SJCRH30 (cell line): ENCODE data around the gene LINGO3. TPM values are rescaled to one million over a fixed set of nuclear protein-coding genes. Genes with fewer than 3 reads are reported as not detected.

ENCODE experiments used
- DNase-seq, 2 experiments: peaks; one replicate each; pipeline ENCODE4 v3.0.0-alpha.2; 2015 to 2020
- H3K27ac ChIP-seq: fragments of 250-450 bp; sonication (Bioruptor Pico); 2 replicates; pipeline ENCODE4 v1.5.1; 2020; ENCODE audit warnings: mild to moderate bottlenecking, moderate library complexity
- H3K27me3 ChIP-seq: fragments of 250-450 bp; sonication (Bioruptor Pico); 2 replicates; pipeline ENCODE4 v1.5.1; 2020; ENCODE audit warnings: mild to moderate bottlenecking, moderate library complexity
- H3K36me3 ChIP-seq: fragments of 250-450 bp; sonication (Bioruptor Pico); 2 replicates; pipeline ENCODE4 v1.5.1; 2020; ENCODE audit warnings: mild to moderate bottlenecking, moderate library complexity
- H3K4me1 ChIP-seq: fragments of 250-450 bp; sonication (Bioruptor Pico); 2 replicates; pipeline ENCODE4 v1.5.1; 2020; ENCODE audit warnings: mild to moderate bottlenecking, moderate library complexity
- H3K4me3 ChIP-seq: fragments of 250-450 bp; sonication (Bioruptor Pico); 2 replicates; pipeline ENCODE4 v1.5.1; 2020; ENCODE audit warnings: mild to moderate bottlenecking, moderate library complexity
- H3K9me3 ChIP-seq: fragments of 250-450 bp; sonication (Bioruptor Pico); replicated peaks from 2 replicates; pipeline ENCODE4 v1.5.1; 2020; ENCODE audit warnings: mild to moderate bottlenecking, moderate library complexity
- total RNA-seq: library from RNA; depleted of rRNA; stranded (reverse); fragments of >200 nt; shearing (Covaris generic); gene quantifications from 2 replicates; pipeline ENCODE4 v1.2.3, GENCODE V29; 2014

LINGO3 gene
- total RNA-seq, 1 experiment from 2014 or later = not detected

DNA sequence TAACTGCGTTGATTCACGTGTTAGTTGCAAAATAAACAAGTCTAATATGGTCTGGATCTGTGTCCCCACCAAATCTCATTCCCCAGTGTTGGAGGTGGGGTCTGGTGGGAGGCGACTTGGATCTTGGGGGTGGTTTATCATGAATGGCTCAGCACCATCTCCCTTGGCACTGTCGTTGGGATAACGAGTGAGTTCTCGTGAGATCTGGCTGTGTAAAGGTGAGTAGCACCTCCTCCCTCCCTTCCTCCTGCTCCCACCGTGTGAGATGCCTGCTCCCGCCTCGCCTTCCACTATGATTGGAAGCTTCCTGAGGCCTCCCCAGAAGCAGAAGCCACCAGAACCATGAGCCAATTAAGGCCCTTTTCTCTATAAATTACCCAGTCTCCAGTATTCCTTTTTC, 30.8 kb downstream of the LINGO3 start:
- Histone ChIP-seq H3K27me3 (no peaks in the 10 kb centered on the region), H3K4me1 (peaks cover 3% of the 10 kb centered on the region; the same call in 1 of the 2 replicates)

DNA sequence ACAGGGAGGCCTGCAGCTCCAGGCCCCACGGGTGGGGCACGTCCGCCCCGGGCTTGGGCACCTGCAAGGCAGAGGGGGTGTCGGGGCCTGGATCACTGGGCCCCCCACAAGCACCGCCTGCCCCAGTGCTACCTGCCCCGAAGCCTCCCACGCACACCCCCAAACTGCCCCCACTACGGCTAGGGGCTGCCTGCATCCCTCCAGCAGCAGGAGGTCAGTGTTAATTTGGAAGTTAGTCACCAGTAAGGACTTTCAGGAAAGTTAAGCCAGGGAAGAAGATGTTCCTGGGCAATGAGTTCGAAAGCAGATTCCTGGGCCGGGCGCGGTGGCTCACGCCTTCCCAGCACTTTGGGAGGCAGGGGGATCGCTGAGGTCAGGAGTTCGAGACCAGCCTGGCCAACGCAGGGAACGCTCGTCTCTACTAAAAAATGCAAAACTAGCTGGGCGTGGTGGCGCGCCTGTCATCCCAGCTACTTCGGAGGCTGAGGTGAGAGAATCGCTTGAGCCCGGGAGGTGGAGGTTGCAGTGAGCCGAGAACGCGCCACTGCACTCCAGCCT, 31.4 kb downstream of the LINGO3 start:
- Histone ChIP-seq H3K4me3 (no peak overlapping the region), H3K36me3 (peaks cover 26% of the 10 kb centered on the region), H3K27me3 (no peaks in the 10 kb centered on the region), H3K9me3 (no peaks in the 10 kb centered on the region), H3K27ac (no peak overlapping the region), H3K4me1 (peaks cover 3% of the 10 kb centered on the region; the same call in 1 of the 2 replicates)
- DNase-seq = no peak

More for the DNA sequence above, 30.8 kb downstream of the LINGO3 start:
- Histone ChIP-seq H3K4me3 (no peak overlapping the region), H3K9me3 (no peaks in the 10 kb centered on the region), H3K27ac (no peak overlapping the region), H3K36me3 (peaks cover 20% of the 10 kb centered on the region)
- DNase-seq = no peak

DNA sequence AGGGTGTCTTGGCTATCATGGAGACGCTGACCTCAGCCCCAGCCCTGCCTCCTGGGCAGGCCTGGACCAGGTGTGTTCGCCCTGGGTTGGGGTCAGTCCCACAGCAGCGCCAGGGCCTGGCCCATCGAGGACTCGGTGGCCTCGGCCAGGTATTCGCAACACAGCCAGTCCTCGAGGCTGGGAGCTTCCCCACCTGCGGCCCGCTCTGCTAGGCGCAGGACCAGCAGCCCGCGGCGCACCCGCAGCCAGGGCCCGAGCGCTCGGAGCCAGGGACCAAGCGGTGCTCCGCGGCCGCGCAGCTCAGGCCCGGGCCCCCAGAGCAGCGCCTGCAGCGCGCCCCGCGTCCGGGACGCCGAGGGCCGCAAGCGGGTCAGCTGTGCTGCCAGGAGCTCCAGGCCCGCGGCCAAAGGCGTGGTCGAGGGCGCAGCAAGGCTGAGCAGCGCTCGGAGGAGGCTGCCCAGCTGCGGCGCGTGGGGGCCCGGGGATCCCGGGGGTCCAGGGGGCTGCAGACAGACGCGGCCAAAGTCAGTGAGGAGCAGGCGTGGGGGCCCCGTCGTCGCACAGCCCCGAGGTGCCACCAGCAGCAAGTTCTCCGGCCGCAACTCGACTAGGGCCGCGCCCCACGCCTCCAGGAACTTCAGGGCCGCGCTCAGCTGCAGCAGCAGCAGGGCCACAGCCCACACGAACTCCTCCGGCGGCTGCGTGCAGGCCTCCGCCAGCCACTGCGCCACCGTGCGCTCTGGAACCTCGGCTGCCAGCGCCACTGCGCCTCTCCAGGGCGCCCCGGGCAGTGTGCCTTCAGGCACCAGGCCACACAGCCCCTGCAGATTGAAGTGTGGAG, 32.1 kb downstream of the LINGO3 start:
- Histone ChIP-seq H3K27me3 (no peaks in the 10 kb centered on the region), H3K27ac (no peak overlapping the region), H3K4me3 (no peak overlapping the region), H3K36me3 (peaks cover 33% of the 10 kb centered on the region), H3K9me3 (no peaks in the 10 kb centered on the region), H3K4me1 (peaks cover 3% of the 10 kb centered on the region; the same call in 1 of the 2 replicates)
- no peak for DNase-seq

- H3K27ac ChIP-seq = no peak overlapping the region
- peak; percentile 74 to 84 for DNase-seq
- no peaks in the 10 kb centered on the region for H3K27me3 ChIP-seq
Measured at GRCh38 chr19:2274931-2275535, 32.9 kb downstream of the LINGO3 start.

GRCh38 chr19:2274185-2274711, 33.7 kb downstream of the LINGO3 start:
- Histone ChIP-seq H3K4me1 (0 out of 2 replicates have a peak, but pooled peaks cover 3% of the 10 kb centered on the region), H3K9me3 (no peaks in the 10 kb centered on the region), H3K4me3 (no peak overlapping the region), H3K27me3 (no peaks in the 10 kb centered on the region), H3K36me3 (peaks cover 36% of the 10 kb centered on the region), H3K27ac (no peak overlapping the region)
- DNase-seq = no peak

More at GRCh38 chr19:2274931-2275535, 32.9 kb downstream of the LINGO3 start:
- H3K4me3 ChIP-seq = no peak overlapping the region
- 0 out of 2 replicates have a peak, but pooled peaks cover 3% of the 10 kb centered on the region for H3K4me1 ChIP-seq
- H3K9me3 ChIP-seq = no peaks in the 10 kb centered on the region
- peaks cover 36% of the 10 kb centered on the region for H3K36me3 ChIP-seq

DNA sequence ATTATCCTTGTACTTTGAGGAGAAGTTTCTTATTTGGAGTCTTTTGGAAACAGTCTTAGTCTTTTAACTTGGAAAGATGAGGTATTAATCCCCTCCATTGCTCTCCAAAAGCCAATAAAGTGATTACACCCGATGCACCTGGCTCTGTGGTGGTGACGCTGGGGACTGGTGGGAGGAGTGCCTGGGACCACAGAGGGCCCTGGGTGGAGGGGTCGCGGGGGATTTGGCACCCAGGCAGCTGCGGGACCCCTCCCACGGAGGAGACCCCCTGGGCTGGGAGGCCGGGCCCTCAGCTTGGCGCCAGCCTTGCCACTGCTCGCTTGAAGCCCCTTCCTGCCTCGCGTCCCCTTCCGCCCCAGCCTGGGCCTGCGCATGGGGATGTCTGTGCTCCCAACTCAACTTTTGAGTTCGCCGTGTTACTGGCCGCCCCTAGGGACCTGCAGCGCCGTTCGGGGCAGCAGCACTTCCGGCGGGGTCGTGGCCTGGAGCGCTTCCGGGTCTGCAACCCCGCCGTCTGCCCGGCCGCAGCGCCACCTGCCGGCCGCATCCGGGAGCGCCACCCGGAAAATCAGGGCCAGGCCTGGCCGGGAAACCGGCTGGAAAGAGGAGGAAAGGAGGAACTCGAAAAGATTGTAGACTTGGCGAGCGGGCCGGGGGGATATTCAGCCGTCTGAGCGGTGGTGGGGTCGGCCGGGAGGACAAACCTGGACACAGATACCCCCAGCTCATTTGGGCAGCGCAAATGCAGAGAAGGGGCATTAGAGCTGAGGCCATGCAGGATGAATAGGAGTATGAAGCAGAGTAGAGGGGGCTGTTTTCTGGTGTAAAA, 34.4 kb downstream of the LINGO3 start:
- 0 out of 2 replicates have a peak, but pooled peaks cover 6% of the 10 kb centered on the region for H3K4me1 ChIP-seq
- H3K4me3 ChIP-seq = no peak overlapping the region
- H3K27ac ChIP-seq = no peak overlapping the region
- H3K9me3 ChIP-seq = no peaks in the 10 kb centered on the region
- peaks cover 36% of the 10 kb centered on the region for H3K36me3 ChIP-seq
- H3K27me3 ChIP-seq = no peaks in the 10 kb centered on the region
- peak; percentile 79 to 82 for DNase-seq

DNA sequence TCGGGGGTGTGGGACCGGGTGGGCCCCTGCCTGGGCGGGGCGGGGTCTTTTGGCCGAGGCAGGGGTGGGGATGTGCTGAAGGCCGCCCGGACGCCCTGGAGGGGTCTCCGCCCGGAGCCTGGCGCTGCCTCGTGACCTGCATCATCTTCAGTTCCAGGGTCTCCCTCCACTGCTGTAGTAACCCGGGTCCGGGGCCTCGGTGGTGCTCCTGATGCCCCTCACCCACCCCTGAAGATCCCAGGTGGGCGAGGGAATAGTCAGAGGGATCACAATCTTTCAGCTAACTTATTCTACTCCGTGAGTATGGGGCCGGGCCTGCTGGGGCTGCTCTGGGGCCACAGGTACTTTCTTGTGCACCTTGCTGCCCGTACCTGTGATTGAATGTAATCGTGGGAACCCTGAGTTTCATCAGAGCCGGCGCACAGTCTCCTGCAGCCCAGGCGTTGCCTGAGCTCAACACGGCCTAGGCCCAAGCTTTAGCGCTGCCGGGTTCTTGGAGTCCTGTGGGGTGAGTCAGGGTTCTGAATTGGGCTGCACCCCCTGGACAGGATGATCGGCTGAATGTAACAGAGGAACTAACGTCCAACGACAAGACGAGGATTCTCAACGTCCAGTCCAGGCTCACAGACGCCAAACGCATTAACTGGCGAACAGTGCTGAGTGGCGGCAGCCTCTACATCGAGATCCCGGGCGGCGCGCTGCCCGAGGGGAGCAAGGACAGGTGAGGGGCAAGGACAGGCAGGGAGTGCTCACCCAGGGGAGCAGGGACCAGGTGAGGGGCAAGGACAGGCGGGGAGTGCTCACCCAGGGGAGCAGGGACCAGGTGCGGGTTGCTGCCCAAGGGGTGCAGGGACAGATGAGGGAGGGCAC, 36.5 kb downstream of the LINGO3 start:
- H3K36me3 ChIP-seq = peaks cover 36% of the 10 kb centered on the region
- no peaks in the 10 kb centered on the region for H3K27me3 ChIP-seq
- H3K4me1 ChIP-seq = peaks cover 11% of the 10 kb centered on the region; the same call in 1 of the 2 replicates
- H3K27ac ChIP-seq = peak overlapping the region; percentile 80; the same call in 1 of the 2 replicates
- no peaks in the 10 kb centered on the region for H3K9me3 ChIP-seq
- DNase-seq = no peak
- H3K4me3 ChIP-seq = peak overlapping the region; percentile 100

DNA sequence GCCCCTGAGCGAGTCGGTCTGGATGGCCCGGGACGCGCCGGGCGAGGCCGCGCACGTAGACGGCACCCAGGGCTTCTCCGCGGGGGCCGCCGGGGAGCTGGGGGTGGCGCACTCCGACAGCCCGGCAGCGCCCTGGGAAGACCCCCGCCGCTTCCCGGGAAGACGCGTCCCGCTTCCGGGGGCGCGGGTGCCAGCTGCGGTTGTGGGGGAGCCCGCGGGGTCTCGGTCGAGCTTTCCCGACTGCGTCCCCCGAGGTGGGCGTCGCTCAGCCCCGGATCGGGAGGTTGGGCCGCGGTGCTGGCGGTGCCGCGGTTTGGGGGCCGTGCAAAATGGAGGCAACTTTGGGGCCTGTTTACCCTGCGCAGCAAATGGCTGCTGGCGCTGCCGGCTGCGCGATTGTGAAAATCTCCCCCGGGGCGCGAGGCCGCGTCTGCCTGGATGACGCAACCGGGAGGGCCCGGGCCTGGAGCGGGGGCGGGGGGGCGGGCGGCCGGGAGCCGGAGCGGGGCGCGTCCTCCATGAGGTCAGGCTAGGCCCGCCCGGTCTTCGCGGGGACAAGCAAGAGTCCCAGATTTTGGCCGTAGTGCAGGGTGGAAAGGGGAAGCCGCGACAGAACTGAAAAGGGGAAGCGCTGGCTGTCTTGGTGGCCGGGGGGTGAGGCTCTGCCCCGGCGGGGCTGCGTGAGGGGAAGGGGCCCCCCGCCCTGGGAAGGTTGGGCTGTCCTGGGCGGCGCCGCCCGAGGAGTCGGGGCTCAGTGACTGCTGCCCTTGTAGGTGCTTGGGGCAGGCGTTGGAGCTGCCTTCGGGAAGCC, 37.3 kb downstream of the LINGO3 start:
- Histone ChIP-seq H3K27ac (peak overlapping the region; percentile 80), H3K4me1 (peaks cover 12% of the 10 kb centered on the region; the same call in 1 of the 2 replicates), H3K27me3 (no peaks in the 10 kb centered on the region), H3K9me3 (no peaks in the 10 kb centered on the region), H3K36me3 (peaks cover 36% of the 10 kb centered on the region), H3K4me3 (peak overlapping the region; percentile 100)
- peak; percentile 65 to 70 for DNase-seq

DNA sequence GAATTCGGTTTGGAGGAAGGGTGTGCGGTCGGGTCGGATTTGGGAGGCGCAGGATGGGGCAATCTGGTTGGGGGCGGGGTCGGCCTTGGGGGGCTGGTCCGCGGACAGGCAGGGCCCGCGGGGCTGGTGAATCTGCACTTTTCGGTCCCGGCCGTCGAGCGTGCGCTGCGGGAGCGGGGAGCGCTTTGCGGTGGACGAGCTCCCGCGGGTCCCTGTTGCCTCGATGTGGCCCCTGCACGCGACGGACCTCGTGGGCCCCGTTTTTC, 37.9 kb downstream of the LINGO3 start:
- no peaks in the 10 kb centered on the region for H3K9me3 ChIP-seq
- DNase-seq = no peak
- peak overlapping the region; percentile 80 for H3K27ac ChIP-seq
- no peaks in the 10 kb centered on the region for H3K27me3 ChIP-seq
- H3K4me1 ChIP-seq = peaks cover 12% of the 10 kb centered on the region; the same call in 1 of the 2 replicates
- H3K36me3 ChIP-seq = peaks cover 31% of the 10 kb centered on the region
- H3K4me3 ChIP-seq = peak overlapping the region; percentile 100

DNA sequence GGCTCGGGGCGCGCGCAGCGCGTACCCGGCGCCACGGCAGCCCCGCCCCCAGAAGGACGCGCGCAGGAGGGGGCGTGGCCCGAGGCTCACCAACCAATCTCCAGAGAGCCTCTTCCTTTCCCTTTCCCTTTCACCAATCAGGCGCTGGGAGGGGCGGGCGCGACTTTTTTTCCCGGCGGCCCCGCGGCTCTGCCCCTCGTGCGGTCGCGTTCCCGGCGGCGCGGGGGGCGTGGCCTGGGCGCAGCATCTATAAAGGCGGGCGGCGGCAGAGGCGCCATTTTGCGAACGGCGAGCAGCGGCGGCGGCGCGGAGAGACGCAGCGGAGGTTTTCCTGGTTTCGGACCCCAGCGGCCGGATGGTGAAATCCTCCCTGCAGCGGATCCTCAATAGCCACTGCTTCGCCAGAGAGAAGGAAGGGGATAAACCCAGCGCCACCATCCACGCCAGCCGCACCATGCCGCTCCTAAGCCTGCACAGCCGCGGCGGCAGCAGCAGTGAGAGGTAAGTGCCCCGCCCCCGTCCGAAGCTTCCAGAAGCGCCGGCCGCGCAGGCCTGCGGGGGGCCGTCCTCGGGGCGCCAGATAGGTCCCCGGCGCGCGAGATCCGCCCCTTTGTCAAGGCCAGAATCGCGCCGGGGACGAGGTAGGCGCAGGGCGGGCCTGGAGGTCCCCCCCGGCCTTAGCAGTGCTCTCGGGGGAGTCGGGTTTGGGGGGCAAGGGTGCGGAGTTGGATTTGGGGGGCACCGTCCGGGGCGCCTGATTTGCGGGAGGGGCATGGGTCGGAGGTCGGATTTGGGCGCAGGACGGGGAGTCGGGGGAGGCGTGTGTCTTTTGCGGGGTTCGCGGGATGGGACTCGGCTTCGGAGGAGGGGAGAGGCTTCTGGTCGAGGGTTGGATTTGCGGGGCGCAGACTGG, 38.5 kb downstream of the LINGO3 start:
- Histone ChIP-seq H3K36me3 (peaks cover 31% of the 10 kb centered on the region), H3K4me1 (peaks cover 12% of the 10 kb centered on the region; the same call in 1 of the 2 replicates), H3K4me3 (peak overlapping the region; percentile 100), H3K27ac (peak overlapping the region; percentile 80), H3K27me3 (no peaks in the 10 kb centered on the region), H3K9me3 (no peaks in the 10 kb centered on the region)
- DNase-seq = peak; percentile 97

GRCh38 chr19:2268861-2269243, 39.1 kb downstream of the LINGO3 start:
- Histone ChIP-seq H3K4me1 (peaks cover 12% of the 10 kb centered on the region; the same call in 1 of the 2 replicates), H3K9me3 (no peaks in the 10 kb centered on the region), H3K27me3 (no peaks in the 10 kb centered on the region), H3K27ac (peak overlapping the region; percentile 30; the same call in 1 of the 2 replicates), H3K36me3 (peaks cover 29% of the 10 kb centered on the region), H3K4me3 (peak overlapping the region; percentile 100)
- no peak for DNase-seq

DNA sequence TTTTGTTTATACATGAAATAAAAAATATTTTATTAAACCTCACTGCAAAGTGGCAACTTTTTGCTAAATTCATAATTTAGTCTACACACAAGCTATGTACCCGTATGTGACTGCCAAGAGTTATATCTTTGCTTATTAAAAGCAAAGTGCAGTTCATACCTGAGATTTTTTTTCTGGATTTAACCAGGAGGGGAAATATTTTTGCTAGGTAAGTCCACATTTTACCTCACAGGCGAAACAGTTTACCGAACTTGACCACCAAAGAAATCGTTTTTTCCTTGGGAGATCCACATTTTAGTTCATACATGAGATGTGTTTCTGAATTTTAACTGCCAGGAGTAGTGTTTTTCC, 39.5 kb downstream of the LINGO3 start:
- no peak overlapping the region for H3K27ac ChIP-seq
- H3K36me3 ChIP-seq = peaks cover 29% of the 10 kb centered on the region
- no peaks in the 10 kb centered on the region for H3K27me3 ChIP-seq
- peaks cover 12% of the 10 kb centered on the region; the same call in 1 of the 2 replicates for H3K4me1 ChIP-seq
- DNase-seq = no peak
- peak overlapping the region; percentile 100 for H3K4me3 ChIP-seq
- H3K9me3 ChIP-seq = no peaks in the 10 kb centered on the region
